Measurements from ENCODE around the gene BTBD3. TPM values are rescaled to one million over a fixed set of nuclear protein-coding genes. Genes with fewer than 3 reads are reported as not detected.
A peak's percentile ranks its signal among the peaks of the same experiment; 100 is the strongest.

BTBD3 gene
- 37.3 to 40.5 TPM (median 38.5 TPM) in 3 replicates for total RNA-seq (2021)
- Bru-seq, nascent RNA, result percentile 93 among the genes with signal in this experiment
- long read RNA-seq, experiment 1, full-length matches to known transcripts, result 159 of 197 reads
- long read RNA-seq, experiment 1, partial matches to known transcripts, result 1 of 197 reads
- long read RNA-seq, experiment 1, other reads (novel, unspliced or antisense), result 37 of 197 reads
- long read RNA-seq, experiment 2, full-length matches to known transcripts, result 23 of 53 reads
- long read RNA-seq, experiment 2, partial matches to known transcripts, result 0 of 53 reads
- long read RNA-seq, experiment 2, other reads (novel, unspliced or antisense), result 30 of 53 reads
- long read RNA-seq, experiment 3, full-length matches to known transcripts, result 1 of 1 reads
- long read RNA-seq, experiment 3, partial matches to known transcripts, result 0 of 1 reads
- long read RNA-seq, experiment 3, other reads (novel, unspliced or antisense), result 0 of 1 reads

DNA sequence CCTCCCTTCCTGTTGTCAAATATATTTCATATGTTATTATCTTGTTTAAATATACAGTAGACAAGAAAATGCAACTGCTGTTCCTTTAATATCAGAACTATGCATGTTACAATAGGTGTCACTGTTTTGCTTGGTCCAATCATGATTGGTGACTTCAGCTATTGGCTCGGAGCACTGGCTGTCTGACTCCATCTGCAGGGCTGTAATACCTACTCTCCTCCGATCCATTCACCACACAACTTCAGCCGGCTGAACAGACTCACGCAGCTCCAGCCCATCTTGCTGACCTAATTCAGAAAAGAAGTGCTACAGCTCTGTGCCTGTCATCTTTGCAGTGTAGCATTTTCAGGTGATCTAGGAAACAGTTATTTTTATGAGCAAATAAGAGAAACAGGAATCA is at the start of gene BTBD3:
BTBD3 (plus strand) TSS at position 231 of the 400 bp plus-strand sequence. CDS start 383 bp downstream, outside the sequence.
- peak; percentile 83 for ATAC-seq

DNA sequence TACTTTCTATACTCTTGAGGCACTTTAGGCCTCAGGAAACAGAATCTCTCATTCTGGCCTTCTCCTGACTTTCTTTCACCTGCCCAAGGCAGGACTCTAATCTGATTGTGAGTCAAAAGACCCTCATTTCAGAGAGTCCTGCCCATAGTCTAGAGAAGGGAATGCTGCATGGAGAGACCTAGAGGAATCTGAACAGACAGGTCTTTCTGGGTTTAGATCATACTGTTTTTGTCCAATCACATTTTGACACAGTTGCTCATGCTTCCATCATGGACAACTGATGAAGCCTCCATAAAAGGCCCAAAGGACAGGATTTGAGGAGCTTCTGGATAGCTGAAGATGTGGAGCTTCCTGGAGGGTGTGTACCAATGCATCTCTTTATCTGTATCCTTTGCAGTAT is 48.1 kb upstream of the BTBD3 start:
- ChIA-PET CTCF (no interaction called here), POLR2A (interaction anchor here (0.6 kb wide), 1 partner anchor 191 kb away, joined by 3 read pairs; no protein-coding TSS in a partner anchor)
- Mint-ChIP-seq H3K4me1 (peaks cover 17% of the 10 kb centered on the region), H3K9me3 (no peaks in the 10 kb centered on the region), H3K27me3 (ENCODE audit: low read depth) (peaks cover 2% of the 10 kb centered on the region; the same call in 1 of the 2 replicates), H3K27ac (no peak overlapping the region), H3K36me3 (no peaks in the 10 kb centered on the region), H3K4me3 (no peak overlapping the region)
- DNase-seq (ENCODE audit: low spot score) (no peak), ATAC-seq (no peak)
- TF ChIP-seq MYBL2 (CRISPR knock-in tag; IDR thresholded peaks at IDR 0.05) (no peak), TEAD4 (CRISPR knock-in tag; IDR thresholded peaks at IDR 0.05) (no peak), CBFB (CRISPR knock-in tag; IDR thresholded peaks at IDR 0.05; ENCODE audit: low read depth) (no peak), NFATC4 (CRISPR knock-in tag; IDR thresholded peaks at IDR 0.05) (no peak)

More for the DNA sequence above, at the start of gene BTBD3:
- Mint-ChIP-seq H3K27me3 (ENCODE audit: low read depth) (no peaks in the 10 kb centered on the region), H3K4me1 (peaks cover 62% of the 10 kb centered on the region), H3K36me3 (peaks cover 3% of the 10 kb centered on the region; the same call in 1 of the 2 replicates), H3K9me3 (no peaks in the 10 kb centered on the region), H3K4me3 (no peak within 1 kb of the TSS), H3K27ac (peak within 1 kb of the TSS; percentile 28; the same call in 1 of the 2 replicates)
- CTCF ChIA-PET, result interaction anchor here (1.6 kb wide), 1 partner anchor 440 kb away, joined by 4 read pairs; no protein-coding TSS in a partner anchor
- no peak for DNase-seq (ENCODE audit: low spot score)
- POLR2A ChIA-PET, result no interaction called here
- no peak for TF ChIP-seq RORB (CRISPR knock-in tag; IDR thresholded peaks at IDR 0.05)
- no peak for TF ChIP-seq ZNF671 (CRISPR knock-in tag; IDR thresholded peaks at IDR 0.05)
- TF ChIP-seq FOXP1 (CRISPR knock-in tag; IDR thresholded peaks at IDR 0.05; ENCODE audit: borderline replicate concordance), result no peak
- TF ChIP-seq, protein P1, sequence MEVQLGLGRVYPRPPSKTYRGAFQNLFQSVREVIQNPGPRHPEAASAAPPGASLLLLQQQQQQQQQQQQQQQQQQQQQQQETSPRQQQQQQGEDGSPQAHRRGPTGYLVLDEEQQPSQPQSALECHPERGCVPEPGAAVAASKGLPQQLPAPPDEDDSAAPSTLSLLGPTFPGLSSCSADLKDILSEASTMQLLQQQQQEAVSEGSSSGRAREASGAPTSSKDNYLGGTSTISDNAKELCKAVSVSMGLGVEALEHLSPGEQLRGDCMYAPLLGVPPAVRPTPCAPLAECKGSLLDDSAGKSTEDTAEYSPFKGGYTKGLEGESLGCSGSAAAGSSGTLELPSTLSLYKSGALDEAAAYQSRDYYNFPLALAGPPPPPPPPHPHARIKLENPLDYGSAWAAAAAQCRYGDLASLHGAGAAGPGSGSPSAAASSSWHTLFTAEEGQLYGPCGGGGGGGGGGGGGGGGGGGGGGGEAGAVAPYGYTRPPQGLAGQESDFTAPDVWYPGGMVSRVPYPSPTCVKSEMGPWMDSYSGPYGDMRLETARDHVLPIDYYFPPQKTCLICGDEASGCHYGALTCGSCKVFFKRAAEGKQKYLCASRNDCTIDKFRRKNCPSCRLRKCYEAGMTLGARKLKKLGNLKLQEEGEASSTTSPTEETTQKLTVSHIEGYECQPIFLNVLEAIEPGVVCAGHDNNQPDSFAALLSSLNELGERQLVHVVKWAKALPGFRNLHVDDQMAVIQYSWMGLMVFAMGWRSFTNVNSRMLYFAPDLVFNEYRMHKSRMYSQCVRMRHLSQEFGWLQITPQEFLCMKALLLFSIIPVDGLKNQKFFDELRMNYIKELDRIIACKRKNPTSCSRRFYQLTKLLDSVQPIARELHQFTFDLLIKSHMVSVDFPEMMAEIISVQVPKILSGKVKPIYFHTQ (CRISPR knock-in tag; IDR thresholded peaks at IDR 0.05), result no peak
- TF ChIP-seq ERG (CRISPR knock-in tag; IDR thresholded peaks at IDR 0.05), result no peak
- TF ChIP-seq NR1H2 (CRISPR knock-in tag; IDR thresholded peaks at IDR 0.05), result no peak

DNA sequence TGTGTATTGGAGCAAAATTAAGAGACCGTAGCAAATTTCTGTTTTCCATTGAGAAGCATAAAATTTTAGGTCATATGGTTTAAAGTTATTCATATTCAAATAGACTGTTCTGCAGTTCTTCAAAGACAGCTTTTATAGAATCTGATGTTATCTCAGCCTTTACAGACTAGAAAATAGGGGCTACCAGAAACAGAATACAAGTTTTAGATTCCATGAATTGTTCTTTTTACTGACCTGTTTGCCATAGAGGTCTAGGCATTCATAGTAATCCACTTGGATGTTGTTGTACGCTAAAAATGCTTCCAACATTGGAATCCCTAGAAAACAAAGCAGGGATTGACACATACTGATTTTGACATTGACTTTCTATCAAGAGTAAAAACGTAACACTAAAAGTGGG is 47.3 kb upstream of the BTBD3 start:
- POLR2A ChIA-PET, result interaction anchor here (0.6 kb wide), 1 partner anchor 192 kb away, joined by 3 read pairs; no protein-coding TSS in a partner anchor
- DNase-seq (ENCODE audit: low spot score), result no peak
- no peaks in the 10 kb centered on the region for H3K9me3 Mint-ChIP-seq
- TF ChIP-seq GRHL2 (CRISPR knock-in tag; IDR thresholded peaks at IDR 0.05; ENCODE audit: insufficient replicate concordance, severe bottlenecking) (no peak), RORB (CRISPR knock-in tag; IDR thresholded peaks at IDR 0.05) (no peak), ERG (CRISPR knock-in tag; IDR thresholded peaks at IDR 0.05) (no peak), NR2C2 (CRISPR knock-in tag; IDR thresholded peaks at IDR 0.05) (no peak)
- TF ChIP-seq, protein P1 (CRISPR knock-in tag; IDR thresholded peaks at IDR 0.05), result no peak
- TF ChIP-seq, protein P2, sequence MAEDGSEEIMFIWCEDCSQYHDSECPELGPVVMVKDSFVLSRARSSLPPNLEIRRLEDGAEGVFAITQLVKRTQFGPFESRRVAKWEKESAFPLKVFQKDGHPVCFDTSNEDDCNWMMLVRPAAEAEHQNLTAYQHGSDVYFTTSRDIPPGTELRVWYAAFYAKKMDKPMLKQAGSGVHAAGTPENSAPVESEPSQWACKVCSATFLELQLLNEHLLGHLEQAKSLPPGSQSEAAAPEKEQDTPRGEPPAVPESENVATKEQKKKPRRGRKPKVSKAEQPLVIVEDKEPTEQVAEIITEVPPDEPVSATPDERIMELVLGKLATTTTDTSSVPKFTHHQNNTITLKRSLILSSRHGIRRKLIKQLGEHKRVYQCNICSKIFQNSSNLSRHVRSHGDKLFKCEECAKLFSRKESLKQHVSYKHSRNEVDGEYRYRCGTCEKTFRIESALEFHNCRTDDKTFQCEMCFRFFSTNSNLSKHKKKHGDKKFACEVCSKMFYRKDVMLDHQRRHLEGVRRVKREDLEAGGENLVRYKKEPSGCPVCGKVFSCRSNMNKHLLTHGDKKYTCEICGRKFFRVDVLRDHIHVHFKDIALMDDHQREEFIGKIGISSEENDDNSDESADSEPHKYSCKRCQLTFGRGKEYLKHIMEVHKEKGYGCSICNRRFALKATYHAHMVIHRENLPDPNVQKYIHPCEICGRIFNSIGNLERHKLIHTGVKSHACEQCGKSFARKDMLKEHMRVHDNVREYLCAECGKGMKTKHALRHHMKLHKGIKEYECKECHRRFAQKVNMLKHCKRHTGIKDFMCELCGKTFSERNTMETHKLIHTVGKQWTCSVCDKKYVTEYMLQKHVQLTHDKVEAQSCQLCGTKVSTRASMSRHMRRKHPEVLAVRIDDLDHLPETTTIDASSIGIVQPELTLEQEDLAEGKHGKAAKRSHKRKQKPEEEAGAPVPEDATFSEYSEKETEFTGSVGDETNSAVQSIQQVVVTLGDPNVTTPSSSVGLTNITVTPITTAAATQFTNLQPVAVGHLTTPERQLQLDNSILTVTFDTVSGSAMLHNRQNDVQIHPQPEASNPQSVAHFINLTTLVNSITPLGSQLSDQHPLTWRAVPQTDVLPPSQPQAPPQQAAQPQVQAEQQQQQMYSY (CRISPR knock-in tag; IDR thresholded peaks at IDR 0.05), result no peak
- H3K27me3 Mint-ChIP-seq (ENCODE audit: low read depth), result peaks cover 2% of the 10 kb centered on the region; the same call in 1 of the 2 replicates
- no peak overlapping the region for H3K4me3 Mint-ChIP-seq
- no peaks in the 10 kb centered on the region for H3K36me3 Mint-ChIP-seq
- CTCF ChIA-PET, result interaction anchor here (0.7 kb wide), 1 partner anchor 142 kb away, joined by 3 read pairs; no protein-coding TSS in a partner anchor
- H3K27ac Mint-ChIP-seq, result no peak overlapping the region
- no peak for ATAC-seq
- peaks cover 17% of the 10 kb centered on the region for H3K4me1 Mint-ChIP-seq
